Tibial artery (tissue), 4 donors: ENCODE results near the gene AGRN.

Experiments
- DNase-seq, 2 donors: peaks; one replicate each; pipeline ENCODE4 v3.0.0-alpha.2; 2019
- H3K27ac ChIP-seq, 2 donors: fragments of 200-600 bp; sonication (generic) in 1 of 2; 1 replicate in 1 of 2; 2 replicates in 1 of 2; pipeline ENCODE4 v1.5.1; 2018 to 2019; ENCODE audit warnings: mild to moderate bottlenecking in 1 of 2
- H3K27me3 ChIP-seq, 2 donors: fragments of 200-600 bp; sonication (generic) in 1 of 2; one replicate each; pipeline versions ENCODE4 v1.5.1 to v1.6.0; 2016 to 2019
- H3K36me3 ChIP-seq, 3 donors: fragments of 200-600 bp; sonication (generic) in 2 of 3; one replicate each; pipeline ENCODE4 v1.5.1; 2016 to 2019; ENCODE audit warnings: mild to moderate bottlenecking in 2 of 3
- H3K4me1 ChIP-seq, 4 donors: fragments of 200-600 bp; sonication (generic) in 2 of 4; 1 replicate in 3 of 4; 2 replicates in 1 of 4; pipeline ENCODE4 v1.5.1; 2016 to 2019
- H3K4me3 ChIP-seq, 2 donors: fragments of 200-600 bp; sonication (generic) in 1 of 2; 1 replicate in 1 of 2; 2 replicates in 1 of 2; pipeline ENCODE4 v1.5.1; 2018 to 2019; ENCODE audit warnings: mild to moderate bottlenecking in 2 of 2
- H3K9me3 ChIP-seq, 3 donors: fragments of 200-600 bp; sonication (generic) in 1 of 3; one replicate each; pipeline ENCODE4 v1.5.1; 2016 to 2019
- CTCF ChIP-seq, 2 experiments: fragments of 200-600 bp in 1 of 2; fragments of 450-650 bp in 1 of 2; IDR thresholded peaks; one replicate each; pipeline ENCODE4 v1.5.1; 2017 to 2019; ENCODE audit warnings: antibody characterized with exemption in 2 of 2, mild to moderate bottlenecking in 1 of 2, moderate library complexity in 1 of 2
- intact Hi-C: fragments of 100-400 bp; cut with DNase I; formaldehyde crosslinking; loops from one replicate; pipeline ENCODE4 v1.15.0; 2023; ENCODE audit warnings: low total_unique reads

Gene AGRN

GRCh38 chr1:978069-978834 lies 41.7 kb upstream of the AGRN start:
- H3K9me3 ChIP-seq, result no peaks in the 10 kb centered on the region
- peaks cover 0 to 30% of the 10 kb centered on the region in 2 donors for H3K27me3 ChIP-seq
- no peak for TF ChIP-seq CTCF (IDR thresholded peaks at IDR 0.05)
- DNase-seq, result no peak
- H3K4me1 ChIP-seq, result peaks cover 0 to 27% (median 25%) of the 10 kb centered on the region in 4 donors
- no peaks in the 10 kb centered on the region for H3K36me3 ChIP-seq
- no peak overlapping the region for H3K4me3 ChIP-seq
- H3K27ac ChIP-seq, result no peak overlapping the region
- intact Hi-C loops, result no loop called here

- no peak overlapping the region for H3K27ac ChIP-seq
Observed at GRCh38 chr1:978835-979743, 40.8 kb upstream of the AGRN start.

GRCh38 chr1:979744-980072 lies 40.2 kb upstream of the AGRN start:
- no peak for DNase-seq
- H3K27ac ChIP-seq, result no peak overlapping the region
- peaks cover 0 to 33% (median 29%) of the 10 kb centered on the region in 4 donors for H3K4me1 ChIP-seq
- H3K36me3 ChIP-seq, result no peaks in the 10 kb centered on the region
- H3K27me3 ChIP-seq, result peaks cover 0 to 17% of the 10 kb centered on the region in 2 donors
- intact Hi-C loops, result no loop called here
- no peaks in the 10 kb centered on the region for H3K9me3 ChIP-seq
- H3K4me3 ChIP-seq, result no peak overlapping the region
- TF ChIP-seq CTCF (IDR thresholded peaks at IDR 0.05), result no peak

More at GRCh38 chr1:978835-979743, 40.8 kb upstream of the AGRN start:
- Histone ChIP-seq H3K4me3 (no peak overlapping the region), H3K9me3 (no peaks in the 10 kb centered on the region), H3K27me3 (peaks cover 0 to 24% of the 10 kb centered on the region in 2 donors), H3K4me1 (peaks cover 0 to 30% (median 28%) of the 10 kb centered on the region in 4 donors), H3K36me3 (no peaks in the 10 kb centered on the region)
- intact Hi-C loops, result no loop called here
- no peak for TF ChIP-seq CTCF (IDR thresholded peaks at IDR 0.05)
- DNase-seq, result no peak

- Histone ChIP-seq H3K9me3 (no peaks in the 10 kb centered on the region), H3K27ac (no peak overlapping the region), H3K4me3 (no peak overlapping the region), H3K36me3 (no peaks in the 10 kb centered on the region), H3K4me1 (peaks cover 0 to 33% (median 29%) of the 10 kb centered on the region in 4 donors), H3K27me3 (peaks cover 0 to 13% of the 10 kb centered on the region in 2 donors)
- intact Hi-C loops, result no loop called here
- no peak for TF ChIP-seq CTCF (IDR thresholded peaks at IDR 0.05)
- no peak for DNase-seq
Observed at GRCh38 chr1:980137-980571, 39.8 kb upstream of the AGRN start.

- TF ChIP-seq CTCF (IDR thresholded peaks at IDR 0.05), result no peak
- peaks cover 0 to 6% of the 10 kb centered on the region in 2 donors for H3K27me3 ChIP-seq
- H3K36me3 ChIP-seq, result no peaks in the 10 kb centered on the region
- peaks cover 0 to 33% (median 26%) of the 10 kb centered on the region in 4 donors for H3K4me1 ChIP-seq
- intact Hi-C loops, result no loop called here
- no peak overlapping the region for H3K4me3 ChIP-seq
- DNase-seq, result no peak
- no peaks in the 10 kb centered on the region for H3K9me3 ChIP-seq
- peak overlapping the region in 1 of 2 donors; percentile 57 for H3K27ac ChIP-seq
Observed at GRCh38 chr1:980602-981395, 39.1 kb upstream of the AGRN start.
